Retinal pigment epithelial cell (primary cell): Measurements from ENCODE around the gene OR4D9.

ENCODE experiments used
- DNase-seq: peaks from one replicate; pipeline ENCODE4 v3.0.0-alpha.2; 2010; ENCODE audit warnings: low read depth
- H3K4me3 ChIP-seq: 2 replicates; pipeline ENCODE4 v1.5.1; 2011; ENCODE audit warnings: mild to moderate bottlenecking, low read length, control low read depth, moderate library complexity
- TF ChIP-seq, protein P1 (sequence below): conservative IDR thresholded peaks from 2 replicates; pipeline ENCODE4 v1.5.1; 2011; ENCODE audit warnings: low read depth, low read length, control low read depth, inconsistent platforms

The OR4D9 gene

GRCh38 chr11:59550842-59551658 is 39.7 kb downstream of the OR4D9 start:
- TF ChIP-seq, protein P1, sequence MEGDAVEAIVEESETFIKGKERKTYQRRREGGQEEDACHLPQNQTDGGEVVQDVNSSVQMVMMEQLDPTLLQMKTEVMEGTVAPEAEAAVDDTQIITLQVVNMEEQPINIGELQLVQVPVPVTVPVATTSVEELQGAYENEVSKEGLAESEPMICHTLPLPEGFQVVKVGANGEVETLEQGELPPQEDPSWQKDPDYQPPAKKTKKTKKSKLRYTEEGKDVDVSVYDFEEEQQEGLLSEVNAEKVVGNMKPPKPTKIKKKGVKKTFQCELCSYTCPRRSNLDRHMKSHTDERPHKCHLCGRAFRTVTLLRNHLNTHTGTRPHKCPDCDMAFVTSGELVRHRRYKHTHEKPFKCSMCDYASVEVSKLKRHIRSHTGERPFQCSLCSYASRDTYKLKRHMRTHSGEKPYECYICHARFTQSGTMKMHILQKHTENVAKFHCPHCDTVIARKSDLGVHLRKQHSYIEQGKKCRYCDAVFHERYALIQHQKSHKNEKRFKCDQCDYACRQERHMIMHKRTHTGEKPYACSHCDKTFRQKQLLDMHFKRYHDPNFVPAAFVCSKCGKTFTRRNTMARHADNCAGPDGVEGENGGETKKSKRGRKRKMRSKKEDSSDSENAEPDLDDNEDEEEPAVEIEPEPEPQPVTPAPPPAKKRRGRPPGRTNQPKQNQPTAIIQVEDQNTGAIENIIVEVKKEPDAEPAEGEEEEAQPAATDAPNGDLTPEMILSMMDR, result no peak
- DNase-seq, result no peak

DNA sequence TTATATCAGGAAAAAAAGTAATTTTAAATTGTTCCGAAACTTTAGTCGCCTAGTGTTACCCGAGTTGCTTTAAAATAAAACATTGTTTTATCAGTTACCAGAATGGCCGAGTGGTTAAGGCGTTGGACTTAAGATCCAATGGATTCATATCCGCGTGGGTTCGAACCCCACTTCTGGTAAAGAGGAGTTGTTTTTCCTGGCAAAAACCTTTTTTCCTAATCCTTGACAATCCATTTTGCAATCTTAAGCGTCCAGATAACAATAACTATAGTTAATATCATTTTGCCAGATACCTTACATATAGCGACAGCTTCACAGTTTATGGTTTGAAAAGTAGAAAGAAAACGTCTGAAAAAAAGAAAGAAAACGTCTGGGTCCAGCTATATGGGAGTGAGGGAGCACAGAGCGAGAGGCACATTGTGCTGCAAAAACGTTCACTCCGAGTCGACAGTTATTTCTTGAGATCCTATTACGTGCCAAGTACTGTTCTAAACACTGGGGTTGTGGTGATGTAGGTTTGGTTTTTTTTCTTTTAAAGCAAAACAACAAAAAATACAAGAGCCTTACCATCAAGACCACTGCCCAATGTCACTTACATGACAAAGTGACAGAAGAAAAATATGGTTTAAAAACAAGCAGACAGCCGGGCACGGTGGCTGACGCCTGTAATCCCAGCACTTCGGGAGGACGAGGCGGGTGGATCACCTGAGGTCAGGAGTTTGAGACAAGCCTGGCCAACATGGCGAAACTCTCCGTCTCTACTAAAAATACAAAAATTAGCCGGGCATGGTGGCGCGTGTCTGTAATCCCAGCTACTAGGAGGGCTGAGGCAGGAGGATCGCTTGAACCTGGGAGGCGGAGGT is 40.6 kb downstream of the OR4D9 start:
- TF ChIP-seq, protein P1, result no peak
- no peak for DNase-seq
- H3K4me3 ChIP-seq, result peak overlapping the region; percentile 60

More at GRCh38 chr11:59550842-59551658, 39.7 kb downstream of the OR4D9 start:
- H3K4me3 ChIP-seq, result peak overlapping the region; percentile 60

GRCh38 chr11:59552844-59553243 is 41.5 kb downstream of the OR4D9 start:
- no peak overlapping the region for H3K4me3 ChIP-seq
- DNase-seq, result no peak
- TF ChIP-seq, protein P1, result no peak

DNA sequence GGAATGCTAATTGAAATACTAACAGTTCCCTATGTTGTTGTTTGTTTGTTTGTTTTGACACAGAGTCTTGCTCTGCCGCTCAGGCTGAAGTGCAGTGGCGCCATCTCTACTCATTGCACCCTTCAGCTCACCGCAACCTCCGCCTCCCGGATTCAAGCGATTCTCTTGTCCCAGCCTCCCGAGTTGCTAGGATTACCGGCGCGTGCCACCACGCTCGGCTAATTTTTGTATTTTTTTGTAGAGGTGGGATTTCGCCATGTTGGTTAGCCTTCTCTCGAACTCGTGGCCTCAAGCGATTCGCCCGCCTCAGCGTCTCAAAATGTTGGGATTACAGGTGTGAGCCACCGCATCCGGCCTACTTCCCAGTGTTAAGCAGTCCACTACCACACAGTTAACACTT is 42.0 kb downstream of the OR4D9 start:
- DNase-seq, result no peak
- TF ChIP-seq, protein P1, result no peak
- no peak overlapping the region for H3K4me3 ChIP-seq

DNA sequence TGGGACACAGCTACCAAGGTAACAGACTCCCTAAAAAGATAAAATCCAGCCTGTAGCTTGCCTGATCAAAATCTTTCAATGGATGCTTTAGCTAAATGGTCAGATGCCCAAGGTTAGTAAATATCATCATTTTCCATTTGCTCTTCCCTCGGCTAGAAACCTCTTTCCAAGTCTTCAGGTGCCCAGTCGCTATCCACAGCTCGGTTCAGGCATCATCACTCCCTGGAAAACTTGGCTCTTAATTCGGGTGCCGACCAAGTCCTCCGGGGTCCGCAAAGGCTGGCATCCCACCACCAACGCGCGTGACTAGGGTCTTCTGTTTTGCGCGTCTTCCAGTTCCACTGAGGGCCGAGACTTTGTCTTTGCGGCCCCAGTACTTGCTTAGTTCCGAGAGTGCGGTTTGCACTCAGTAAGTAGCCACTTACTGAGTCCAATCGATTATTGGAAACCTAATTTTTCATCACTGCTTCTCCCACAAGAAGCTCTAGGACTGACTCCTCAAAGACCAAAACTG is 44.3 kb downstream of the OR4D9 start:
- DNase-seq, result no peak
- TF ChIP-seq, protein P1, result no peak
- peak overlapping the region; percentile 80 for H3K4me3 ChIP-seq

DNA sequence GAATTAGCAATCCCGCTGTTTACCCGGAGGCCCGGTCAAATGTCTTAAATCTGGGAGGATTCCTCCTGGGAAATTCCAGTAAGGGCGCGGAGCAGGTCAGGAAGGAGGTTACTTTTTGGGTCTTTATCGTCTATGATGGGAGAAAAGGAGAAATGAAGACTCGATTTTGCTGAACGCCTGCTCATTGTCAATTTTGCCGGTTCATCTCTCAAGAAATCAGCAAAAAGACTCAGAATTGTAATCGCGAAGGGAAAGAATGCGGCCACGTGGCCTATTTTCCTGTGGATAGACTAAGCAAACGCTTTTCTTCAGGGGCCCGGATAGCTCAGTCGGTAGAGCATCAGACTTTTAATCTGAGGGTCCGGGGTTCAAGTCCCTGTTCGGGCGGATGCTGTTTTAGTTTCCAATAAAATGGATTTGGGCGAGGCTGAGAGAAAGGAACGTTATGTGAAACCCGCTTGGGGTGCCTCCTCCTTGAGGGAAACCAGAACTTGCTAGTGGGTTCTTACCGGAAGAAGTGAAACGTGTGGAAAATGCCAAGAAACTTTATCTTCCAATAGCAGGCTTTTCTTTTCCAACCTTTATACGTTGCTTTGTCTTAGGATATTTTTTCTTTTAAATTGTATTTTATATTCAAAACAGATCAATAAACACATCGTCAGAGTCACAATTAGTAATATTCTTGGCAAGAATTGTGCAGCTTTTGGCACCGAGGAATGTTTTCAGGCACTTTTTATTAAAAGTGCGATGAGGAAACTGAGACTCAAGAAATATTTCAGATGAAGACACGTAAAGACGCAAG is 45.0 kb downstream of the OR4D9 start:
- no peak for DNase-seq
- TF ChIP-seq, protein P1, result no peak

More for the DNA sequence above, 45.0 kb downstream of the OR4D9 start:
- peak overlapping the region; percentile 80 for H3K4me3 ChIP-seq
